H9 (cell line): ENCODE data around the gene DDX51. TPM values are rescaled to one million over a fixed set of nuclear protein-coding genes. Genes with fewer than 3 reads are reported as not detected.

Experiments used
- DNase-seq: peaks from one replicate; pipeline ENCODE4 v3.0.0-alpha.2; 2017
- H2AFZ ChIP-seq: one replicate; pipeline ENCODE4 v1.6.1; 2013; ENCODE audit warnings: mild to moderate bottlenecking, low read length, control low read depth, moderate library complexity
- H2AK5ac ChIP-seq: 2 replicates; pipeline ENCODE4 v1.6.1; 2013; ENCODE audit warnings: low read length, control low read depth, mixed read lengths; ENCODE audit not compliant: insufficient read length
- H2BK120ac ChIP-seq: one replicate; pipeline ENCODE4 v1.6.1; 2013; ENCODE audit warnings: low read depth, mild to moderate bottlenecking, low read length, control low read depth, inconsistent platforms; ENCODE audit not compliant: poor library complexity, severe bottlenecking
- H2BK12ac ChIP-seq: 2 replicates; pipeline ENCODE4 v1.6.1; 2013; ENCODE audit warnings: low read length, control low read depth, mixed read lengths, low read depth; ENCODE audit not compliant: insufficient read length
- H2BK15ac ChIP-seq: 2 replicates; pipeline ENCODE4 v1.6.1; 2013; ENCODE audit warnings: low read depth, low read length, control low read depth
- H2BK20ac ChIP-seq: one replicate; pipeline ENCODE4 v1.6.1; 2013; ENCODE audit warnings: low read depth, mild to moderate bottlenecking, low read length, control low read depth, inconsistent platforms; ENCODE audit not compliant: poor library complexity, severe bottlenecking
- H2BK5ac ChIP-seq: 2 replicates; pipeline ENCODE4 v1.6.1; 2013; ENCODE audit warnings: low read length, control low read depth, mixed read lengths; ENCODE audit not compliant: insufficient read length
- H3K14ac ChIP-seq: 2 replicates; pipeline ENCODE4 v1.6.1; 2013; ENCODE audit warnings: low read length, control low read depth; ENCODE audit not compliant: insufficient read depth
- H3K18ac ChIP-seq: 2 replicates; pipeline ENCODE4 v1.6.1; 2013; ENCODE audit warnings: low read depth, mild to moderate bottlenecking, mixed read lengths, low read length, control low read depth; ENCODE audit not compliant: insufficient read length
- H3K23ac ChIP-seq: 2 replicates; pipeline ENCODE4 v1.6.1; 2013; ENCODE audit warnings: low read length, control low read depth, mixed read lengths, low read depth; ENCODE audit not compliant: insufficient read length
- H3K23me2 ChIP-seq: 2 replicates; pipeline ENCODE4 v1.6.1; 2013; ENCODE audit warnings: low read depth, mild to moderate bottlenecking, mixed read lengths, low read length, control low read depth; ENCODE audit not compliant: insufficient read length, poor library complexity, severe bottlenecking
- H3K27ac ChIP-seq: 2 replicates; pipeline ENCODE4 v1.5.1; 2013; ENCODE audit warnings: low read length, control low read depth, mixed read lengths, low read depth; ENCODE audit not compliant: insufficient read length
- H3K27me3 ChIP-seq: 2 replicates; pipeline ENCODE4 v1.6.1; 2013; ENCODE audit warnings: low read length, control low read depth, inconsistent platforms; ENCODE audit not compliant: insufficient read depth
- H3K4ac ChIP-seq: 2 replicates; pipeline ENCODE4 v1.6.1; 2013; ENCODE audit warnings: low read depth, mild to moderate bottlenecking, control low read depth, inconsistent platforms, low read length, moderate library complexity
- H3K4me1 ChIP-seq: 2 replicates; pipeline ENCODE4 v1.6.1; 2013; ENCODE audit warnings: low read length, control low read depth, inconsistent platforms; ENCODE audit not compliant: insufficient read depth
- H3K4me2 ChIP-seq: 2 replicates; pipeline ENCODE4 v1.6.1; 2013; ENCODE audit warnings: low read length, control low read depth, mixed read lengths; ENCODE audit not compliant: insufficient read length, insufficient read depth
- H3K56ac ChIP-seq: 2 replicates; pipeline ENCODE4 v1.6.1; 2013; ENCODE audit warnings: low read depth, mild to moderate bottlenecking, mixed read lengths, low read length, control low read depth; ENCODE audit not compliant: insufficient read length
- H3K79me1 ChIP-seq: 2 replicates; pipeline ENCODE4 v1.6.1; 2013; ENCODE audit warnings: low read depth, mild to moderate bottlenecking, moderate library complexity, low read length, control low read depth, inconsistent platforms; ENCODE audit not compliant: insufficient read depth, poor library complexity, severe bottlenecking
- H3K79me2 ChIP-seq: 2 replicates; pipeline ENCODE4 v1.6.1; 2013; ENCODE audit warnings: low read length, control low read depth, inconsistent platforms; ENCODE audit not compliant: insufficient read depth
- H3K9ac ChIP-seq: 2 replicates; pipeline ENCODE4 v1.6.1; 2013; ENCODE audit warnings: low read length, control low read depth, mixed read lengths; ENCODE audit not compliant: insufficient read length; ENCODE audit errors: extremely low read depth
- H3K9me3 ChIP-seq: one replicate; pipeline ENCODE4 v1.6.1; 2013; ENCODE audit warnings: low read depth, low read length, inconsistent platforms; ENCODE audit not compliant: control insufficient read depth
- H3T11ph ChIP-seq: one replicate; pipeline ENCODE4 v1.6.1; 2013; ENCODE audit warnings: mild to moderate bottlenecking, low read length, control low read depth, inconsistent platforms
- H4K20me1 ChIP-seq: one replicate; pipeline ENCODE4 v1.6.1; 2013; ENCODE audit not compliant: control insufficient read depth, insufficient read length, insufficient read depth
- H4K5ac ChIP-seq: 2 replicates; pipeline ENCODE4 v1.6.1; 2013; ENCODE audit warnings: low read depth, mild to moderate bottlenecking, mixed read lengths, low read length, control low read depth; ENCODE audit not compliant: insufficient read length
- H4K8ac ChIP-seq: replicated peaks from 2 replicates; pipeline ENCODE4 v1.6.1; 2013; ENCODE audit warnings: low read length, control low read depth, mixed read lengths, low read depth; ENCODE audit not compliant: insufficient read length
- H4K91ac ChIP-seq: 2 replicates; pipeline ENCODE4 v1.6.1; 2013; ENCODE audit warnings: low read depth, mild to moderate bottlenecking, moderate library complexity, mixed read lengths, low read length, control low read depth; ENCODE audit not compliant: insufficient read length
- H3K27ac Mint-ChIP-seq, 3 experiments: 2 replicates in 2 of 3; 3 replicates in 1 of 3; pipeline ENCODE4 v1.8.0; 2020 to 2021; ENCODE audit warnings: mixed read lengths in 3 of 3, mild to moderate bottlenecking in 1 of 3, moderate library complexity in 1 of 3
- H3K27me3 Mint-ChIP-seq: 2 replicates; pipeline ENCODE4 v1.8.0; 2021; ENCODE audit warnings: low read depth, mild to moderate bottlenecking, moderate library complexity, mixed read lengths
- H3K36me3 Mint-ChIP-seq, 3 experiments: 2 replicates in 2 of 3; 3 replicates in 1 of 3; pipeline ENCODE4 v1.8.0; 2020 to 2021; ENCODE audit warnings: low read depth in 3 of 3, mixed read lengths in 3 of 3; ENCODE audit not compliant: insufficient read depth in 1 of 3
- H3K4me1 Mint-ChIP-seq, 2 experiments: 2 replicates each; pipeline ENCODE4 v1.8.0; 2020; ENCODE audit warnings: mixed read lengths in 2 of 2
- H3K4me3 Mint-ChIP-seq, 2 experiments: 2 replicates in 1 of 2; 3 replicates in 1 of 2; pipeline ENCODE4 v1.8.0; 2020 to 2021; ENCODE audit warnings: mild to moderate bottlenecking in 2 of 2, mixed read lengths in 2 of 2, moderate library complexity in 1 of 2
- H3K9me3 Mint-ChIP-seq, 2 experiments: 2 replicates in 1 of 2; 3 replicates in 1 of 2; pipeline ENCODE4 v1.8.0; 2020; ENCODE audit warnings: mild to moderate bottlenecking in 2 of 2, mixed read lengths in 2 of 2, moderate library complexity in 1 of 2
- CTCF ChIP-seq: fragments of 200-600 bp; sonication (generic); conservative IDR thresholded peaks from 3 replicates; pipeline ENCODE4 v1.8.0; 2021; ENCODE audit warnings: antibody characterized with exemption, mild to moderate bottlenecking
- WGBS: extraction: QIAGEN DNeasy Blood & Tissue Kit; methylation state at CpG from one replicate; pipeline ENCODE4 v1.1.7; 2013; ENCODE audit warnings: missing lambda C conversion rate, low lambda C conversion rate, mixed read lengths; ENCODE audit not compliant: insufficient read length; ENCODE audit errors: extremely low coverage; 5-methylcytosine and 5-hydroxymethylcytosine counted together
- total RNA-seq: library from RNA; stranded (reverse); gene quantifications from 2 replicates; pipeline ENCODE4 v1.2.1, GENCODE V29; 2021

DDX51 gene
- total RNA-seq, 1 experiment from 2014 or later, result 37.9 TPM

DNA sequence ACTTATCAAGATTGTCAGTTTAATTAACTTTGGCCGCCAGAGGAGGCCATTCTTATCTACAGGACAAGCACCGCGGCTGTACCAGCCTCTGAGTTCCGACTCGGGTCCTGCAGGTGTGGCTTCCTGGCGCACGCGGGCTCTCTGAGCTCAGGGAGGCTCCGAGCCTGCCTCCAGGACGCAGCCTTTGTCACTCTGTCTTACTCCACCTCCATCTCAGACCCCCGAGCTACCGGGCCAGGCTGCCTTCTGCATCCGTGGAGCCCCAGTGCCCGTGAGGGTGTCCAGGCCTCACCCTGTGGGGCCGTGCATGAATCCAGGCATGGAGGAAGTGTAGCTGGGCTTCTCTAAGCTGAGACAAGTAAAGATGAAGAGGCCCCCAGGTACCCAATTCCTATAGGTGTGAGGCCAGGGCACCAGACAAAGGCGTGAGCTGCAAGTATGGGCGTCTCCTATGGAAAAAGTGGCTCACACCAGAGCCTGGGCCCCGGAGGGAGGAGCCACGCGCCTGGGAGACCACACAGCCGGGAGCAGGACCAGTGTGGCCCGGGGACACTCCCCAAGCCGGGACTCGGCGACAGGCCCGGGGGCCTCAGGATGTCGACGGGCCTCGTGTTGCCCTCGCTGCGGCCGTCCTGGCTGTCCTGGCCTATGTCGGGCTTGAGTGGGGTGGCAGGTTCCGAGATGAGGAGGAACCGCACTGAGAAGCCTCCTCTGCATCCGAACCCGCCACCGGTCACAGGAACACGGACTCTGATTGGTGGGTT, 42.9 kb upstream of the DDX51 start:
- Histone ChIP-seq H3K9me3 (no peaks in the 10 kb centered on the region), H2BK12ac (no peak overlapping the region), H3K27ac (no peak overlapping the region), H3T11ph (no peak overlapping the region), H3K9ac (no peak overlapping the region), H3K4me1 (no peaks in the 10 kb centered on the region), H2AK5ac (no peak overlapping the region), H2BK5ac (no peak overlapping the region), H2BK15ac (no peak overlapping the region), H3K18ac (no peak overlapping the region), H4K8ac (no peak overlapping the region), H3K79me1 (no peaks in the 10 kb centered on the region), H4K91ac (no peak overlapping the region), H3K79me2 (no peaks in the 10 kb centered on the region), H3K14ac (no peak overlapping the region), H3K23ac (no peak overlapping the region), H2AFZ (no peak overlapping the region), H3K56ac (no peak overlapping the region), H2BK120ac (no peak overlapping the region), H4K5ac (no peak overlapping the region), H4K20me1 (no peaks in the 10 kb centered on the region), H3K4me2 (no peak overlapping the region), H3K23me2 (peaks cover 11% of the 10 kb centered on the region), H3K27me3 (peaks cover 8% of the 10 kb centered on the region; the same call in 1 of the 2 replicates), H2BK20ac (no peak overlapping the region), H3K4ac (no peak overlapping the region)
- Mint-ChIP-seq H3K4me1 (peaks cover 9 to 11% of the 10 kb centered on the region in 2 experiments), H3K27ac (no peak overlapping the region), H3K4me3 (no peak overlapping the region; a peak in 1 of 5 replicates), H3K27me3 (peaks cover 96% of the 10 kb centered on the region), H3K9me3 (peaks cover 0 to 4% of the 10 kb centered on the region in 2 experiments; a peak in 2 of 5 replicates), H3K36me3 (no peaks in the 10 kb centered on the region)
- no peak for DNase-seq
- no peak for TF ChIP-seq CTCF
- WGBS, result no CpG with 5 or more reads among the region's 39 CpGs
